Sigmoid colon (tissue), 7 donors: Measurements from ENCODE around the gene CCDC33. TPM values are rescaled to one million over a fixed set of nuclear protein-coding genes. Genes with fewer than 3 reads are reported as not detected.
A peak's percentile ranks its signal among the peaks of the same experiment; 100 is the strongest.

ENCODE experiments used
- DNase-seq: peaks from one replicate; pipeline ENCODE4 v3.0.0-alpha.2; 2019
- H3K27ac ChIP-seq, 4 donors: fragments of 200-600 bp; sonication (generic); one replicate each; pipeline ENCODE4 v1.5.1; 2016 to 2019; ENCODE audit warnings: mild to moderate bottlenecking in 1 of 4
- H3K27me3 ChIP-seq, 3 donors: fragments of 200-600 bp; sonication (generic); one replicate each; pipeline ENCODE4 v1.5.1; 2019; ENCODE audit warnings: mild to moderate bottlenecking in 1 of 3
- H3K36me3 ChIP-seq, 4 donors: fragments of 200-600 bp; sonication (generic); one replicate each; pipeline ENCODE4 v1.5.1; 2016 to 2019
- H3K4me1 ChIP-seq, 4 donors: fragments of 200-600 bp; sonication (generic); one replicate each; pipeline ENCODE4 v1.5.1; 2017 to 2019
- H3K4me3 ChIP-seq, 4 donors: fragments of 200-600 bp; sonication (generic); one replicate each; pipeline ENCODE4 v1.5.1; 2017 to 2019; ENCODE audit warnings: mild to moderate bottlenecking in 2 of 4, moderate library complexity in 1 of 4
- H3K9me3 ChIP-seq, 4 donors: fragments of 200-600 bp in 3 of 4; sonication (generic) in 3 of 4; one replicate each; pipeline versions ENCODE4 v1.5.1 to v1.6.1; 2013 to 2019
- EP300 ChIP-seq, 4 donors: sonication (generic); formaldehyde crosslinking; IDR thresholded peaks; one replicate each; pipeline ENCODE4 v1.6.1; 2017; ENCODE audit warnings: antibody characterized with exemption in 4 of 4
- POLR2A ChIP-seq, 2 donors: fragments of 450-650 bp; IDR thresholded peaks; one replicate each; pipeline ENCODE4 v1.6.1; 2016; ENCODE audit warnings: antibody characterized with exemption in 2 of 2, mild to moderate bottlenecking in 2 of 2, moderate library complexity in 2 of 2
- POLR2AphosphoS5 ChIP-seq, 4 donors: sonication (generic); formaldehyde crosslinking; IDR thresholded peaks; one replicate each; pipeline ENCODE4 v1.6.1; 2017; ENCODE audit warnings: antibody characterized with exemption in 4 of 4
- WGBS, 2 donors: extraction: QIAGEN DNeasy Blood & Tissue Kit; methylation state at CpG; one replicate each; pipeline ENCODE4 v1.1.7; 2013; 5-methylcytosine and 5-hydroxymethylcytosine counted together
- intact Hi-C: fragments of 100-400 bp; cut with DNase I; formaldehyde crosslinking; loops from one replicate; pipeline ENCODE4 v1.15.1; 2023
- polyA plus RNA-seq, 3 donors: library from polyadenylated mRNA; stranded (reverse); fragments of 200-250 nt; gene quantifications; one replicate each; pipeline ENCODE4 v1.2.3, GENCODE V29; 2013
- total RNA-seq, 4 donors: library from RNA; depleted of rRNA; stranded (reverse); fragments of >200 nt; gene quantifications; one replicate each; pipeline ENCODE4 v1.1.0, GENCODE V29; 2016
- TF ChIP-seq, protein P1 (sequence below), 4 experiments: fragments of 450-650 bp in 3 of 4; fragments of 200-600 bp in 1 of 4; IDR thresholded peaks; one replicate each; pipeline ENCODE4 v1.5.1; 2016 to 2019; ENCODE audit warnings: antibody characterized with exemption in 4 of 4, mild to moderate bottlenecking in 3 of 4, moderate library complexity in 2 of 4
- donor health status: healthy with polysubstance abuse.
- donor health status: Bipolar disorder and iron deficiency.
- donor health status: healthy.

CCDC33 gene
- total and polyA plus RNA-seq, 7 donors: 0.09 to 0.60 TPM; not detected in 5

DNA sequence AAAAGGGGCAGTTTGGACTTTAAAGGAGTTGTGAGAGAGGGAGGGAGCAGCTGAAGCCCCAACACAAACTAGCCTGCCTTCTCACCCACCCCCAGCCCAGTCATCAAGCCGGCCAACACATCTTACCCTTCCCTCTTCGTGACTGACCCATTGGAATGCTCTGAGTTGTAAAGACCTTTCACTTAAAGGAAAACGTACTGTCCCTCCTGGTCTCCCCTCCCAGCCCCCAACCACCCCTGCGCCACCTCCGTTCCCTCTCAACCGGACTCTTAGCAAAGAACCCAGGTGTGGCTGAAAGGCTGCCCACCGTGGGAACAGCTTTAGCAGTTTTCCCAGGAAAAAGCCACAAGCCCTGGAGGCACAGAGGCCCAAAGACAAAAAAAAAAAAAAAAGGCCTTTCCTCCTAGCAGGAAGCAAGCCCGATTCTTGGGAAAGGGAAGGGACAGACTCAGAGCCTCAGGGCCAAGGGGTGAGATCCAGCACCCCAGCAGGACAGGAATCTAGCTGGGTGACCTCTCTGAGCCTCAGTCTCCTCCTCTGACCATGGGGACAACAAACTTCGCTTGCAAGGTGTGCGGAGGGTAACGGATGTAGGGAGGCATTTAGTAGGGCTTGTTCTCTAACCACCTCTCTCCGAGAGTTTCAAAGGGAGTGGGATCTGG, 128.9 kb downstream of the CCDC33 start:
- H3K4me3 ChIP-seq: peak overlapping the region in 3 of 4 donors; percentile 39 to 61 (median 60)
- peaks cover 0 to 32% (median 23%) of the 10 kb centered on the region in 3 donors for H3K27me3 ChIP-seq
- peak; percentile 38 for DNase-seq
- peak overlapping the region in 3 of 4 donors; percentile 11 to 66 (median 54) for H3K27ac ChIP-seq
- TF ChIP-seq EP300 (IDR thresholded peaks at IDR 0.05) (no peak), POLR2AphosphoS5 (IDR thresholded peaks at IDR 0.05) (no peak), POLR2A (IDR thresholded peaks at IDR 0.05) (no peak)
- TF ChIP-seq, protein P1, sequence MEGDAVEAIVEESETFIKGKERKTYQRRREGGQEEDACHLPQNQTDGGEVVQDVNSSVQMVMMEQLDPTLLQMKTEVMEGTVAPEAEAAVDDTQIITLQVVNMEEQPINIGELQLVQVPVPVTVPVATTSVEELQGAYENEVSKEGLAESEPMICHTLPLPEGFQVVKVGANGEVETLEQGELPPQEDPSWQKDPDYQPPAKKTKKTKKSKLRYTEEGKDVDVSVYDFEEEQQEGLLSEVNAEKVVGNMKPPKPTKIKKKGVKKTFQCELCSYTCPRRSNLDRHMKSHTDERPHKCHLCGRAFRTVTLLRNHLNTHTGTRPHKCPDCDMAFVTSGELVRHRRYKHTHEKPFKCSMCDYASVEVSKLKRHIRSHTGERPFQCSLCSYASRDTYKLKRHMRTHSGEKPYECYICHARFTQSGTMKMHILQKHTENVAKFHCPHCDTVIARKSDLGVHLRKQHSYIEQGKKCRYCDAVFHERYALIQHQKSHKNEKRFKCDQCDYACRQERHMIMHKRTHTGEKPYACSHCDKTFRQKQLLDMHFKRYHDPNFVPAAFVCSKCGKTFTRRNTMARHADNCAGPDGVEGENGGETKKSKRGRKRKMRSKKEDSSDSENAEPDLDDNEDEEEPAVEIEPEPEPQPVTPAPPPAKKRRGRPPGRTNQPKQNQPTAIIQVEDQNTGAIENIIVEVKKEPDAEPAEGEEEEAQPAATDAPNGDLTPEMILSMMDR (IDR thresholded peaks at IDR 0.05): no peak
- no peaks in the 10 kb centered on the region for H3K9me3 ChIP-seq
- intact Hi-C loops: no loop called here
- H3K4me1 ChIP-seq: peaks cover 0 to 12% (median 3%) of the 10 kb centered on the region in 4 donors
- 75 to 89% methylated on average over 12 of the region's 12 CpGs for WGBS, 2 donors
- no peaks in the 10 kb centered on the region for H3K36me3 ChIP-seq

DNA sequence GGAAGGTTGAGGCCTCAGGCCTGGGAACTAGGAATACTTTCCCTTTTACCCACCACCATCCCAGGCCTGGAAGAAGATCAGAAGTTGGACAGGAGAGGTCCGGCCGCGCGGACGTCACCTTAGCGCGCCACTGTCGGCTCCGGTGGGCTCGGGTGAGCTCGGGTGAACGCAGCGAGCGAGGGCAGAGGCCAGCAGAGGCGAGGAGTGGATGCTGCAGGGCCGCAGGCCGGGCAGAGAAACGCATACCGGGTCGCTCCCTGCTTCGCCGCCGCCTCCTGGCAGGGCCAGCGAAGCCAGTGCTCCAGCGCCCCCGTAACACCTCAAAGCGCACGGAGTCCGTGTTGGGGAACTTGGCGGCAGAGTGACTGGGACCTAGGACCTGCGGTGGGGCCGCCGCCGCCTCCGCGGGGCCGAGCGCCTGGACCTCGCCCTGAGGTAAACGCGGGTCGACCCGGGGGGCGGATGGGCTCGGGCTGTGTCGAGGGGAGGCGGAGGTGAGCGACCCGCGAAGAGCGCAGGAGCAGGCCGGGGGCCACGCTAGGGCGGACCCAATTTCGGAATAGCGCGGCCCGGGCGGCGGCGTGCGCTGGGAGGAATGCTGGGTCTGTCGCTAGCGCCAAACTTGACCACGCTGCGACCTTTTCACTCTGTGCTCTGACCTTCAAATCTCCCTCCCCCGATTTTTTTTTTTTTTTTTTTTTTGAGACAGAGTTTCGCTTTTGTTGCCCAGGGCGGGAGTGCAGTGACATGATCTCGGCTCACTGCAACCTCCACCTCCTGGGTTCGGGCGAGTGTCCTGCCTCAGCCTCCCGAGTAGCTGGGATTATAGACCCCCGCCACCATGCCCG, 129.7 kb downstream of the CCDC33 start:
- Histone ChIP-seq H3K4me3 (peak overlapping the region; percentile 35 to 61 (median 50)), H3K27ac (peak overlapping the region; percentile 10 to 66 (median 32)), H3K27me3 (peaks cover 0 to 32% (median 23%) of the 10 kb centered on the region in 3 donors), H3K36me3 (no peaks in the 10 kb centered on the region), H3K9me3 (no peaks in the 10 kb centered on the region), H3K4me1 (peaks cover 0 to 12% (median 3%) of the 10 kb centered on the region in 4 donors)
- intact Hi-C loops: no loop called here
- TF ChIP-seq, protein P1 (IDR thresholded peaks at IDR 0.05): no peak
- TF ChIP-seq POLR2A (IDR thresholded peaks at IDR 0.05) (no peak), POLR2AphosphoS5 (IDR thresholded peaks at IDR 0.05) (peak in 2 of 4 donors; percentile 13 to 22), EP300 (IDR thresholded peaks at IDR 0.05) (no peak)
- DNase-seq: peak; percentile 81
- 4 to 6% methylated on average over 75 of the region's 75 CpGs for WGBS, 2 donors

DNA sequence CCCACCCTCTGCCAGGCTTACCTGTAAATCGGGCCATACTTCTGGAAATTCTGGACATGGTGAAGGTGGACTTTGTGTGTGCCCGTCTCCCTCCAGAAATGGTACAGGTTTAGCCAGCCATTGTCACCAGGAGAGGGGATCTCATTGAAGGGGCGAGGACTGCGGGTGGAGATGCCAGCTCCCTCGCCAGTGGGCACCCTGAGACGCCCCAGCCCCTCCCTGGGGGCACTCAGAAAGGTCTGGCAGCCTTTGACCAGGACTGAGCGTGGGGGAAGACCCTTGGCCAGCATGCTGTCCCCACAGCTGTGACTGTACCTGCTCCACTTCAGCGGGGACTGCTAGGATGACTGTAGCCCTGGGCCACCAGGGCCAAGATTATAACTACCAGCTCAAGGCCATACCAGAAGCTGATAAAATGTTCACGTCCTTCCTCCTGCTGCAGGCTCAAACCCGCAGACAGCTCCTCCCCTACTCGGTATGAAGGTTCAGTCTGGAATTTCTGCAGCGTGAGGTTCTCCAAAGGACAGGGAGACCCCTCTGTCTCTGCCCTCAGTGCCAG, 131.2 kb downstream of the CCDC33 start, which contains the start of gene CYP11A1:
Gene CYP11A1, minus strand, starts transcription at position 351 of the 559 bp plus-strand sequence. Its CDS starts 61 bp downstream, at position 290.
- peaks cover 0 to 12% (median 3%) of the 10 kb centered on the region in 4 donors for H3K4me1 ChIP-seq
- peak within 1 kb of the TSS in 1 of 4 donors; percentile 61 for H3K4me3 ChIP-seq
- no peak for TF ChIP-seq POLR2A (IDR thresholded peaks at IDR 0.05)
- no peak for TF ChIP-seq EP300 (IDR thresholded peaks at IDR 0.05)
- TF ChIP-seq POLR2AphosphoS5 (IDR thresholded peaks at IDR 0.05): no peak
- TF ChIP-seq, protein P1 (IDR thresholded peaks at IDR 0.05): no peak
- 69 to 89% methylated on average over 12 of the region's 12 CpGs for WGBS, 2 donors
- H3K36me3 ChIP-seq: no peaks in the 10 kb centered on the region
- peaks cover 0 to 32% (median 23%) of the 10 kb centered on the region in 3 donors for H3K27me3 ChIP-seq
- intact Hi-C loops: no loop called here
- H3K27ac ChIP-seq: no peak within 1 kb of the TSS
- H3K9me3 ChIP-seq: no peaks in the 10 kb centered on the region
- peak; percentile 38 for DNase-seq

DNA sequence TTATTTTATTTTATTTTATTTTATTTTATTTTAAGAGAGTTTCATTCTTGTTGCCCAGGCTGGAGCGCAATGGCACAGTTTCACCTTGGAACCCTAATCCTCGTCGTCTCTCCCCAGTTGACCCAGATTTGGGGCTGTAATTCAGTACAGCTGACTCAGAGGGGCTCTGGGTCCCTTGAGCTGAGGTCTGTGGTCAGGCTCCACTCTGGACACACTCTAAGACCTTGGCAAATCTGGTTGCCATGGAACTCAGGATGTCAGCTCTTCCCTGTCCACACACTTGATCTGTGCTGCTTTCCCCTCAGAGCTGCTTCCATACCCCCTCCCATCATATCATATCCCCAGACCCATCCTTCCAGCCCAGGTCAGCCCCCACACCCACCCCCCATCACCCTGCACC, 132.0 kb downstream of the CCDC33 start:
- no peaks in the 10 kb centered on the region for H3K9me3 ChIP-seq
- H3K4me1 ChIP-seq: peaks cover 0 to 12% (median 3%) of the 10 kb centered on the region in 4 donors
- no peak overlapping the region for H3K27ac ChIP-seq
- TF ChIP-seq POLR2A (IDR thresholded peaks at IDR 0.05) (no peak), POLR2AphosphoS5 (IDR thresholded peaks at IDR 0.05) (no peak), EP300 (IDR thresholded peaks at IDR 0.05) (no peak)
- TF ChIP-seq, protein P1 (IDR thresholded peaks at IDR 0.05): no peak
- intact Hi-C loops: no loop called here
- DNase-seq: peak; percentile 20
- H3K36me3 ChIP-seq: no peaks in the 10 kb centered on the region
- WGBS, 2 donors: 87 to 92% methylated on average over 3 of the region's 3 CpGs
- H3K27me3 ChIP-seq: peaks cover 0 to 32% (median 23%) of the 10 kb centered on the region in 3 donors
- H3K4me3 ChIP-seq: no peak overlapping the region
